ENCODE results near the gene FOXB2.

Gene FOXB2

DNA sequence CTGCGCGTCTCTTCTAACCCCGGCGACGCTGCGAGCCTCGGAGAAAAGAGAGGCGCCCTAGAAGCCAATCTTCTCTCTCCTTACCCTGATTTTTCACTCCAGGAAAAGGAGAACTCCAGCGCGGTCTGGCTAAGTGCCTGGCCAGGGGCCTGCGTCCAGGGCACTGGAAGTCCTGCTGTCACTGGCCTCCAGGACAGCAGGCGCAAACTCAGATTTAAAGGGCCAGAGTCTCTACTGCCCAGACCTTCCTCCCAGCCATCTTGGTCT, 553 bp upstream of the FOXB2 start:
- H3K4me1 ChIP-seq (ENCODE audit: insufficient read depth, low read length), result peaks cover 15% of the 10 kb centered on the region
- peak overlapping the region; percentile 26 for H3K4me3 ChIP-seq (ENCODE audit: low read length)
- peaks cover 96% of the 10 kb centered on the region for H3K27me3 ChIP-seq (ENCODE audit: insufficient read depth, low read length)
- H3K9me3 ChIP-seq (ENCODE audit: low read length), result no peaks in the 10 kb centered on the region
- no peaks in the 10 kb centered on the region for H3K36me3 ChIP-seq (ENCODE audit: insufficient read depth, low read length)
- peak overlapping the region; percentile 90 for H2AFZ ChIP-seq (ENCODE audit: low read depth, low read length)

DNA sequence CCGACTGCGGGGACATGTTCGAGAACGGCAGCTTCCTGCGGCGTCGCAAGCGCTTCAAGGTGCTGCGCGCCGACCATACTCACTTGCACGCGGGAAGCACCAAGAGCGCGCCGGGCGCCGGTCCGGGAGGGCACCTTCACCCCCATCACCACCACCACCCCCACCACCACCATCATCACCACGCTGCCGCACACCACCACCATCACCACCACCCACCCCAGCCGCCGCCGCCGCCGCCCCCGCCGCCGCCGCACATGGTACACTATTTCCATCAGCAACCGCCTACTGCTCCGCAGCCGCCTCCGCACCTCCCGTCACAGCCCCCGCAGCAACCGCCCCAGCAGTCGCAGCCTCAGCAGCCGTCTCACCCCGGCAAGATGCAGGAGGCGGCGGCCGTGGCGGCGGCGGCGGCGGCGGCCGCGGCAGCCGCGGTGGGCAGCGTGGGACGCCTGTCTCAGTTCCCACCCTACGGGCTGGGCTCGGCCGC, 514 bp downstream of the FOXB2 start:
- H2AFZ ChIP-seq (ENCODE audit: low read depth, low read length), result peak overlapping the region; percentile 28
- no peaks in the 10 kb centered on the region for H3K9me3 ChIP-seq (ENCODE audit: low read length)
- no peaks in the 10 kb centered on the region for H3K36me3 ChIP-seq (ENCODE audit: insufficient read depth, low read length)
- H3K4me3 ChIP-seq (ENCODE audit: low read length), result no peak overlapping the region
- peaks cover 15% of the 10 kb centered on the region for H3K4me1 ChIP-seq (ENCODE audit: insufficient read depth, low read length)
- H3K27me3 ChIP-seq (ENCODE audit: insufficient read depth, low read length), result peaks cover 96% of the 10 kb centered on the region

DNA sequence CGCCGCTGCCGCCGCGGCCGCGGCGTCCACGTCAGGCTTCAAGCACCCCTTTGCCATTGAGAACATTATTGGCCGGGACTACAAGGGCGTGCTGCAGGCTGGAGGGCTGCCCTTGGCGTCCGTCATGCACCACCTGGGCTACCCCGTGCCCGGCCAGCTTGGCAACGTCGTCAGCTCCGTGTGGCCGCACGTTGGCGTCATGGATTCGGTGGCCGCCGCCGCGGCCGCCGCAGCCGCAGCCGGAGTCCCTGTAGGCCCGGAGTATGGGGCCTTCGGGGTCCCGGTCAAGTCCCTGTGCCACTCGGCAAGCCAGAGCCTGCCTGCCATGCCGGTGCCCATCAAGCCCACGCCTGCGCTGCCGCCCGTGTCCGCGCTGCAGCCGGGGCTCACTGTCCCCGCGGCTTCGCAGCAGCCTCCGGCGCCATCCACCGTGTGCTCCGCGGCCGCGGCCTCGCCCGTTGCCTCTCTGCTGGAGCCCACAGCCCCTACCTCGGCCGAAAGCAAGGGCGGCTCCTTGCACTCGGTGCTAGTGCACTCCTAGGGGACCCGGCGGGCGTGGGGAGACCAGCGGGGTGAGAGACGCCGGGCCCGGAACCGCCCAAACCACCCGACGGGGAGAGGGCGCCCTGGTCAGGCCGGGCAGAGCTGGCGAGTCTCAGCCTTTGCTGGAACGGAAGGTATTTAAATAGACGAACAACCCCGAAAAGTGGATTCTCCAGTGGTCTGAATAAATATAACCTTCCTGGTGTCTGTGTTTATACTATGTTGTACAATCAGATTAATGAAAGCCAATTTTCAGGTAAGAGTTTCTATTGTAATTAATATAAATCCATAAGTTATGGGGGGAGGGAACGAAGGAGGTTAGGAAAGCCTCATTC, 1.2 kb downstream of the FOXB2 start:
- Histone ChIP-seq H2AFZ (ENCODE audit: low read depth, low read length) (peak overlapping the region; percentile 28), H3K4me1 (ENCODE audit: insufficient read depth, low read length) (peaks cover 9% of the 10 kb centered on the region), H3K4me3 (ENCODE audit: low read length) (no peak overlapping the region), H3K27me3 (ENCODE audit: insufficient read depth, low read length) (peaks cover 96% of the 10 kb centered on the region), H3K36me3 (ENCODE audit: insufficient read depth, low read length) (no peaks in the 10 kb centered on the region), H3K9me3 (ENCODE audit: low read length) (no peaks in the 10 kb centered on the region)

DNA sequence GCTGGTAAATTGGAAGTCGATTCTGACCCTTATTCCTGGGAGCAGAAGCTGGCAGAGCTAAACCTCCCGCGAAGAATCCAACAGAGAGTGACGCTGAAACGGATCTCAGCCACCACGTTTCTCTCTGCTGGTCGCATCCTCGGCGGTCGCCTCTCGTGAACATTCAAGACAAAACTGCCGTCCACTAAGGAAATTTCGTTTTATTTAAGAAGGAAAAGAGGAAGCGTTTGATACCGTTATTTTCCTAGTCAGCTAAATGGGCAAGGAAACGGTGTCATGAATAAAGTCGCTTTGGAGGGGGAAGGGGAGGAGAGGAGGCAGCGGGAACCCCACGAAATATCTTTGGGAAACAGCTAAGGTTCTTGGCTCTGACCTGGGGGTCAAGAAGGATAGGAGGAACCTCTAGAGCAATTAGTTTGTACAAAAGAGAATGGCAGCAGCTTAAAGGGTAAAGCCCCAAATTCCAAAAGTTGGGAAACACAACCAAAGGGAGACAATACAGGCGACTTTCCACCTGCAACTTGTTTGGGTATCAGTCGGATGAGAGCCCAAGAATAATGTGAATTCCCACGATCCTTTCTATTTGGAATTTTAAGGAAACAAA, 1.9 kb downstream of the FOXB2 start:
- Histone ChIP-seq H3K4me3 (ENCODE audit: low read length) (no peak overlapping the region), H3K9me3 (ENCODE audit: low read length) (no peaks in the 10 kb centered on the region)

DNA sequence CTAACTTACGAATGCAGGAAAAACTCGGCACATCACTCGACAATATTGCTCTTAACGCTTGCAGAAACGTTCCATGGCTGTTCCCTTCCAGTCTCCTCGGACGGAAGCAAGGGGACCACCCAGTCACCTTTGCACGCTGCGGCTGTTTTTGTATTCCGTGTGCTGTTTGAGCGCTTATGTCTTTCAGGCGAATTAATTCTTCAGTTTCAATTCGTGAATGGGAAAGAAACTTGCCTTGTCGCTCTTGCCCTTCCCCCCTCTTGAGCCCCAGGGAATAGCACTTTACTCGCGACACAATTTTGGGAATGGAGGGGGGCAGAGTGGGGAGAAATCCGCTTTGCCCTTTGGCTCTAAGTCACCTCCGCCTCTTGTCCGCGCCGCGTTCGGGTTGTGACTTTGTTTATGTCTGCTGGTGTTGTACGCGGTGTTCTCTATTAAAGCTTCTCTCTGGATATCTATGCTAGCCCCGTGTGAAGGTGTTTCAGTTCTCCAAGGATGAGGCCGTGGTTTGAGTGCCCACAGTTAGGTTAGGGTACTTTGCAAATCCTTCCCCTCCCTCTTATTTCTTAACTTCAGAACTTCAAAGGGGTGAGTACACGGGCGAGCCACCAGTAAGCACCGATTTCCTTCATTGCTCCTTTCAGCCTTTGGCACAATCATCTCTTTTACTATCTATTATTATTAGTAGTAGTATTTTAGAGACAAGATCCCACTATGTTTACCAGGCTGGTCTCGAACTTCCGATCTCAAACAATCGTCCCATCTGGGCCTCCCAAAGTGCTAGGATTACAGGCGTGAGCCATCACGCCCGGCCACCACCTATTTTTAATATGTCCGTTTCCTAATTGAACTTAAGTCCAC, 2.7 kb downstream of the FOXB2 start:
- no peak overlapping the region for H3K4me3 ChIP-seq (ENCODE audit: low read length)
- H3K9me3 ChIP-seq (ENCODE audit: low read length), result no peaks in the 10 kb centered on the region
- H3K36me3 ChIP-seq (ENCODE audit: insufficient read depth, low read length), result no peaks in the 10 kb centered on the region
- peaks cover 84% of the 10 kb centered on the region for H3K27me3 ChIP-seq (ENCODE audit: insufficient read depth, low read length)
- H2AFZ ChIP-seq (ENCODE audit: low read depth, low read length), result no peak overlapping the region
- H3K4me1 ChIP-seq (ENCODE audit: insufficient read depth, low read length), result peaks cover 3% of the 10 kb centered on the region

More for the DNA sequence above, 1.9 kb downstream of the FOXB2 start:
- H3K27me3 ChIP-seq (ENCODE audit: insufficient read depth, low read length), result peaks cover 92% of the 10 kb centered on the region
- no peaks in the 10 kb centered on the region for H3K36me3 ChIP-seq (ENCODE audit: insufficient read depth, low read length)
- peaks cover 3% of the 10 kb centered on the region for H3K4me1 ChIP-seq (ENCODE audit: insufficient read depth, low read length)
- H2AFZ ChIP-seq (ENCODE audit: low read depth, low read length), result no peak overlapping the region

DNA sequence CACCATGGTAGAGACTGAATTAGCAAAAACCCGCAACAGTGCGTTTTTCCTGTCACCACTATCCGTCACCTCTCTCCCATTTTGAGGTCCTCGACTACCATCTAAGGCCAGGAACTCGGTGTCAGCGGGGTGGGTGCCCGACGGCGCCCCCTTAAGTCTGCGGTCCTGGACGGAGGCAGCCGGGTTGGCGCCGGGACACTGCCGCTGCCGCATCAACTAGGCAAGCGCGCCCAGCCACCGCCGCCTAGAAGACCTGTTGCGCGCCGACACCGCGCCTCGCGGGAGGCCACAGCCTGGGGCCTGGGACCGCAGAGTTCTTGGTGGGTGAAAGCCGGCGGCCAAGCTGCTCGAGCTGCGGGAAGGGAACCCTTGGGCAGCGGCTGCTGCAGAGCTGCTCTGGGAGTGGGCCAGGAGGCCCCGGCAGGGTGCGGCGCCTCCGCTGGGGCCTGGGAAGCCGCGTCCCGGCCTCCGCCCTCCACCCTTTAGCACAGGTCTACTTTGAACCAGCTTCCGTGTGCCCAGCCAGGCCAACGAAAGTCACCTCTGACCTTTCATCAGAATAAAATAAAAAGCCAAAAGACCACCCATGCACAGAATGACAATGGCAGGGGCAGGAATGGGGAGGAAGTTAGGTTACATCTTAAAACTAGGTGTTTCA, 3.5 kb downstream of the FOXB2 start:
- no peaks in the 10 kb centered on the region for H3K36me3 ChIP-seq (ENCODE audit: insufficient read depth, low read length)
- H3K4me3 ChIP-seq (ENCODE audit: low read length), result no peak overlapping the region
- H2AFZ ChIP-seq (ENCODE audit: low read depth, low read length), result no peak overlapping the region
- H3K9me3 ChIP-seq (ENCODE audit: low read length), result no peaks in the 10 kb centered on the region
- peaks cover 77% of the 10 kb centered on the region for H3K27me3 ChIP-seq (ENCODE audit: insufficient read depth, low read length)
- peaks cover 3% of the 10 kb centered on the region for H3K4me1 ChIP-seq (ENCODE audit: insufficient read depth, low read length)

DNA sequence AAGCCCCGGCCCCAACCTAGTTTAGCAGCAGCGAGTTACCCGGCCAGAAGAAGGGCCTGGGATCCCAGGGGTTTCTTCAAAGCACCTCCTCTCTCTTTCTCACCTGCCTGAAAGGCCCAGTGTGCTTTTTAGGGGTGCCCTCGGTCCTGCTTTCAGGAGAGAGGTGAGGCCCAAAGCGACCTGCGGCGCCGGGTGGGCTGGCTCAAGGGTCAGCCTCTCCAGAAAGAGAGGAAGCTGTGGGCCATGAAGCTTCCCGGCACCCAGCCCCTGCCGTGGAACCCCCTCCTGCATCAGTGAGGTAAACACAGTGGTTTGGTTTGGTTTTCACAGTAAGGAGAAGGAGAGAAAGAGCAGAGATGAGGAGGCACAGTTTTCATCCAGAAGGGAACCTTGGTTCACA, 4.3 kb downstream of the FOXB2 start:
- Histone ChIP-seq H2AFZ (ENCODE audit: low read depth, low read length) (no peak overlapping the region), H3K36me3 (ENCODE audit: insufficient read depth, low read length) (no peaks in the 10 kb centered on the region), H3K4me3 (ENCODE audit: low read length) (no peak overlapping the region), H3K4me1 (ENCODE audit: insufficient read depth, low read length) (no peaks in the 10 kb centered on the region), H3K9me3 (ENCODE audit: low read length) (no peaks in the 10 kb centered on the region), H3K27me3 (ENCODE audit: insufficient read depth, low read length) (peaks cover 71% of the 10 kb centered on the region)

DNA sequence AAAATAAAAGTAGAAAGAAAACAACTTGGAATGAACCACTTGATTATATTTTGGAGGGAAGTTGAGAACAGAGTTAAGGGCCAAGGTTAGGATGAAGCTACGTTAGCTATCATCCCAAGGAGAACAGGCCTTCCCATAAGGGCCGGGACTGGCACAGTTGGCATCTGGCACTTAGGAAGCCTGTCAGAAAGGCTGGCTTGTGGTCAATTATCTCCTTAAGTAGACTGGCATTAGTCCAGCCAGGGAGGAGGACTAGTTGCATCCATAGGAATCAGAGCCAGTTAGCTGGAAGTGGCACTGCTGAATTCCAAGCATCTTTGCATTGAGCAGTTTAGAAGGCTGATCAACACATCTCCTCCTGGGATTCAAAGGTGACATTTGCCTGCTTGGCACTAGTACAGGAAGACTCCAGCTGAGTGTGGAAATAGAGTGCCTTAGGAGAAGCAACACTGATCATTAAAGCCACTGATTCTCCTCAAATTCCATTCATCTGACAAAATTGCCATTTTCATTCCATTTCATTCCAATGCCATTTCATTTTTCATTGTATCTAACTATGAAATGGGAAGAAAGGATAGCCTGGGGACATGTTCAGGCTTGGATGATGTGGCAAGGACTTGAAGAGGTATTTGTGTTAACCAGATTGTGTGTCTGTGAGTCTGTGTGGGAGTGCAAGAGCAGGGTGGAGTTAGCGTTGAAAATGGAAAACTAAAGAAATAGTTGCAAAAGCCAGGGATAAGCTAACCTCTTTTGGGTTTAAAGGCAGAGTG, 5.5 kb downstream of the FOXB2 start:
- Histone ChIP-seq H3K4me3 (ENCODE audit: low read length) (no peak overlapping the region), H3K27me3 (ENCODE audit: insufficient read depth, low read length) (peaks cover 60% of the 10 kb centered on the region), H3K9me3 (ENCODE audit: low read length) (no peaks in the 10 kb centered on the region), H3K4me1 (ENCODE audit: insufficient read depth, low read length) (no peaks in the 10 kb centered on the region), H2AFZ (ENCODE audit: low read depth, low read length) (no peak overlapping the region), H3K36me3 (ENCODE audit: insufficient read depth, low read length) (no peaks in the 10 kb centered on the region)

DNA sequence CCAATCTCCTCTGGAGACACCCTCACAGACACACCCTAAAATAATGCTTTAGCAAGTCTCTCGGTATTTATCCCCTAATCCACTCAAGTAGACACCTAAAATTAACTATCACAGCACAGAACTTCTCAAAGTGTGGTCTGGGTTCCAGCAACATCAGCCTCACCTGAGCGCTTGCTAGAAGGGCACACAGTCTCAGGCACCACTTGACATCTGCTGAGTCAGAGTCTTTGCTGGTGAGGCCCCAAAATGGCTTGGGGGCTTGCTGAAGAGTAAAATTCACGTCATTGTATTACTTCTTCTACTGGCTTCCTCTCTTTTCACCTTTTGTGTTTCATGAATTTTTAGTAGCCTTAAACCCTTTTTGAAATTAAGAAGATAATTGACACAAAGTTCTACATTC, 9.0 kb downstream of the FOXB2 start:
- Histone ChIP-seq H3K4me1 (ENCODE audit: insufficient read depth, low read length) (no peaks in the 10 kb centered on the region), H3K27me3 (ENCODE audit: insufficient read depth, low read length) (peaks cover 26% of the 10 kb centered on the region), H3K4me3 (ENCODE audit: low read length) (no peak overlapping the region)

DNA sequence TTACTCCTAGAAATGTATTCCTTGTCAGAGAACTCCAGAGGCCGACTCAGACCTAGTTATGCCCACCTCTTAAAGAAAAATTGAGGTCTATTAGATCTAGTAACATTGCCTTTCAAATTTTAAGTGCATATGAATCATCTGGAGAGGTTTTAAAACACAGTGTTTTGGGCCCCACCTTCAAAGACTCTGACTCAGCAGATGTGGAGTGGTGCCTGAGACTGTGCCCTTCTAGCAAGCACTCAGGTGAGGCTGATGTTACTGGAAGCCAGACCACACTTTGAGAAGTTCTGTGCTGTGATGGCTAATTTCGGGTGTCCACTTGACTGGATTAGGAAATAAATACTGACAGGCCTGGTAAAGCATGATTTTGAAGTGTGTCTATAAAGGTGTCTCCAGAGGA, 10.6 kb downstream of the FOXB2 start:
- Histone ChIP-seq H3K4me3 (ENCODE audit: low read length) (no peak overlapping the region), H3K36me3 (ENCODE audit: insufficient read depth, low read length) (no peaks in the 10 kb centered on the region), H3K4me1 (ENCODE audit: insufficient read depth, low read length) (no peaks in the 10 kb centered on the region), H3K27me3 (ENCODE audit: insufficient read depth, low read length) (peaks cover 10% of the 10 kb centered on the region), H3K9me3 (ENCODE audit: low read length) (no peaks in the 10 kb centered on the region), H2AFZ (ENCODE audit: low read depth, low read length) (no peak overlapping the region)

More for the DNA sequence above, 9.0 kb downstream of the FOXB2 start:
- Histone ChIP-seq H3K9me3 (ENCODE audit: low read length) (no peaks in the 10 kb centered on the region), H2AFZ (ENCODE audit: low read depth, low read length) (no peak overlapping the region), H3K36me3 (ENCODE audit: insufficient read depth, low read length) (no peaks in the 10 kb centered on the region)

DNA sequence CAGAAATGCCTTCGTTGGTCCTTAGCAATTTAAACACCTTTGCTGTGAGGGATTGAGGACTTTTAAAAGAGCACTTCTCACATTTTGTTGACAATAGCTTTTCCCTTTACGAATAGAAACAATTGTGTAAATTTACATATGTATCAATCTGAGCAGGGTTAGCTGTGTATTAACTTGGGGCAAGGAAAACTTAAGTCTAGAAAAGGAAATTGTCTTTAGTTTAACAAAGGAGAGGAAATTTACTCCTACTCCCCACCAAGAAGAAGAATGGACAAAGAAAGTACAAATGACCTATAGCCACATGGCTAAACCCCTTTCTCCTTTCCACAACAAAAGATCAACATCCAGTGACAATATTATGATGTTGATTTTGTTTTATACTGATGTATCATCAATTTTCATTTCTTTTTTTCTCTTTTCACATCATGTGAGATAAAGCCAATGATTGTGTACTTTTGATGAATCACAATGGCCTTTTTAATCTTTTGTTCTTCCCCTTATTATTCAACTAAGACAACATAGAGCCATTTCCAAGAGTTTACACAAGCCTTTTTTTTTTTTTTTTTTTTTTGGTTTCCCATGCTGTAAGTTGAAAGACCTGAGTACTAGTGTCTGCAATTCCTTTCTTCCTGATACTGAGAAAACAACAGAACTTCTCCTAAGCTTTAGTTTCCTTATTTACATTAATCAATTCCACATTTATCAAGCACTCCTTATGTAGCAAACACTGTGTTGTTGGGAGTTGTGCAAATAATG, 19.0 kb downstream of the FOXB2 start:
- no peak overlapping the region for H3K4me3 ChIP-seq (ENCODE audit: low read length)

DNA sequence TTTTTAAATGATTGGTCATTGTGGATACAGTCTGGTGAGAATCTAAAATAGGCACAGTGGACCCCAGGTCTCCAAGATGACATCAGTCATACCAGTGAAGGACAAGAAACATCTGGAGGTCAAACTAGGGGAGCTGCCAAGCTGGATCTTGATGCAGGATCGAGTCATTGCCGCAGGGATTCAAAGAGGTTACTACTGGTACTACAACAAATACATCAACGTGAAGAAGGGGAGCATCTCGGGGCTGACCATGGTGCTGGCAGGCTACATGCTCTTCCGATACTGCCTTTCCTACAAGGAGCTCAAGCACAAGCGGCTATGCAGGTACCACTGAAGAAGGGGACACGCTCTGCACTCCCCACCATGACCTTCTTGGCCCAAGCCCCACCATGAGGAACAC, 20.9 kb downstream of the FOXB2 start:
- H3K36me3 ChIP-seq (ENCODE audit: insufficient read depth, low read length), result no peaks in the 10 kb centered on the region
- H2AFZ ChIP-seq (ENCODE audit: low read depth, low read length), result no peak overlapping the region
- no peaks in the 10 kb centered on the region for H3K9me3 ChIP-seq (ENCODE audit: low read length)
- H3K4me3 ChIP-seq (ENCODE audit: low read length), result no peak overlapping the region
- peaks cover 6% of the 10 kb centered on the region for H3K4me1 ChIP-seq (ENCODE audit: insufficient read depth, low read length)
- no peaks in the 10 kb centered on the region for H3K27me3 ChIP-seq (ENCODE audit: insufficient read depth, low read length)

More for the DNA sequence above, 19.0 kb downstream of the FOXB2 start:
- no peaks in the 10 kb centered on the region for H3K36me3 ChIP-seq (ENCODE audit: insufficient read depth, low read length)
- no peaks in the 10 kb centered on the region for H3K9me3 ChIP-seq (ENCODE audit: low read length)
- H3K4me1 ChIP-seq (ENCODE audit: insufficient read depth, low read length), result peaks cover 6% of the 10 kb centered on the region
- H3K27me3 ChIP-seq (ENCODE audit: insufficient read depth, low read length), result no peaks in the 10 kb centered on the region
- H2AFZ ChIP-seq (ENCODE audit: low read depth, low read length), result no peak overlapping the region

Measured in neuron (in vitro differentiated cells).